Mesenteric fat pad (tissue), 1 donor: ENCODE data around the gene NSD2. TPM values are rescaled to one million over a fixed set of nuclear protein-coding genes. Genes with fewer than 3 reads are reported as not detected.
A peak's percentile ranks its signal among the peaks of the same experiment; 100 is the strongest.
"Not testable (repeated sequence)": the region's sequence is repeated elsewhere in the genome, so short reads cannot be mapped to it uniquely, and the experiment has no call there.

Experiments
- DNase-seq: peaks from one replicate; pipeline ENCODE4 v3.0.0-alpha.2; 2020; ENCODE audit warnings: low spot score
- total RNA-seq: library from RNA; stranded (reverse); fragmentation: NEBNext Ultra II Directional; extraction: Animal tissue kit (Norgen Biotek cat#: 25700); gene quantifications from one replicate; pipeline ENCODE4 v1.2.1, GENCODE V29; 2021
- donor health status: DM: yes; HTN: yes; CAD: no.

Gene NSD2
- total RNA-seq, 1 donor from 2014 or later: 43.7 TPM

DNA sequence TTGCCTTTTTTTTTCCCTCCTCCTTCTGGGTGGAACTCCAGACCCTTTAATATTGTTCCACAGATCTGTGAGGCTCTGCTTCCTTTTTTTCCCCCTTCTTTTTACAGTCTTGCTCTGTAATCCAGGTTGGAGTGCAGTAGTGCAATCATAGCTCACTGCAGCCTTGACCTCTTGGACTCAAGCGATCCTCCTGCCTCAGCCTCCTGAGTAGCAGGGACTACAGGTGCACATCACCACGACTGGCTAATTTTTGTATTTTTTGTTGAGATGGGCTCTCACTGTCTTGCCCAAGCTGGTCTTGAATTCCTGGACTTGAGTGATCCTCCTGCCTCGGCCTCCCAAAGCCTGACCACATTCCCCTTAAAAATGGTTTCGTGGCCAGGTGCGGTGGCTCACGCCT is 26.8 kb downstream of the NSD2 start:
- no peak for DNase-seq

DNA sequence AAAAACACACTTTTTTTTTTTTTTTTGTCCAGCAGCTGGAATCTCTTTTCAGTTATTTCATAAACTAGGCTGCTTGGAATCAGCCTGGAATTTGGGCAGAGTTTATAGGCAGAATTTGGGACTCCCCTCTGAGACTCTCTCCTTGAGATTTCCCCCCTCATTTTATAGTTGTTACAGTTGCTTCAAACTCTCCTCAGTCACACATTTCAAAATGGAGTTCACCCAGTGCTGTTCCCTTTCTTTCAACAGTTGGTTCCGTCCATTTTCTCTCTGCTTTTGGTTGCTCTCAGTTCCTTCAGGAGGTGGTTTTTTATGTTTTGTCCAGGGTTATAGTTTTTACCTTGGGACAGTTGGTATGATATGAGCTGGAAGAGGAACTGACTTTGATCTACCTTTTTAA is 27.5 kb downstream of the NSD2 start:
- no peak for DNase-seq

DNA sequence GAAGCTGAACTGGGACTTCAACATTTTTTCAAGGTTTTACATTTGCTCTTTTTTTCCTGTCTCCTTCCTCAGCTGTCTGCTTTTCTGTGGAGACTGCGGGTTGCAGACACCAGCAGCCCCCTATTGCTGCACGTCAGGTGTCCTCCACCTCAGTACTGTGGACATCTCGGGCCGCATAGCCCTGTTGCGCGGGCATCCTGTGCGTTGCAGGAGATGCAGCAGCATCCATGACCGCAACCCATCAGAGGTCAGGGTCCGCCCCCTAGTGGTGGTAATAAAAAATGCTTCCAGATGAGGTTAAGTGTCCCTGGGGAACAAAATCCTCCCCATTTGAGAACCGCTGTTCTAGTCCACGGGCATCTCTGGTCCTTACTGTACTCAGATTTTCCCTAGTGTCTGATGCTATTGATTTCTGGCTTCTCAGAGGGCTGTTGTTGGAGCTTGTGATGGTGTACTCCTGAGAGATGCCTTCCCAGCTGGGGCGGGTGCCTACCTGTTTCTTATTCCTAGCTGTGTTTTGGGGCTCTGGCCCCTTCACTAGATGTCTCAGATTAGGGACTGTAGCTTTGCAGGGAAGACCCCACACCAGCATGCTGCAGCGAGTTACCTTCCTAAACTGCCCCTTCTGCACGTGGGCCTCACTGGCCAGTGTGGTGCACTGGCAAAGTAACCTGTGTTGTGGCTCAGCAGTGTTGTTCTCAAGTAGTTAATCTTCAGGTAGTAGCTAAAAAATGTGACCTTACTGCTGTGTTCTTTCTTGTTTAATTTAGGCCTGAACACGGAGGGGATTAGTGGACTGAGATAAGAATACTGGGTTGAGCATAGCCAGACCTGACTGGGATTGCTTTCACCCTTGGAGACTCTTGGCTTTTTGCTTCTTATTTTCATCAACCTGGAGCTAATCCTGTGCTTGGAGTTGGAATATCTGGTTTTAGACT is 28.2 kb downstream of the NSD2 start:
- DNase-seq: no peak

- no peak for DNase-seq
Observed at GRCh38 chr4:1900087-1900433, 28.9 kb downstream of the NSD2 start.

- no peak for DNase-seq
Observed at GRCh38 chr4:1900624-1901023, 29.4 kb downstream of the NSD2 start.

DNA sequence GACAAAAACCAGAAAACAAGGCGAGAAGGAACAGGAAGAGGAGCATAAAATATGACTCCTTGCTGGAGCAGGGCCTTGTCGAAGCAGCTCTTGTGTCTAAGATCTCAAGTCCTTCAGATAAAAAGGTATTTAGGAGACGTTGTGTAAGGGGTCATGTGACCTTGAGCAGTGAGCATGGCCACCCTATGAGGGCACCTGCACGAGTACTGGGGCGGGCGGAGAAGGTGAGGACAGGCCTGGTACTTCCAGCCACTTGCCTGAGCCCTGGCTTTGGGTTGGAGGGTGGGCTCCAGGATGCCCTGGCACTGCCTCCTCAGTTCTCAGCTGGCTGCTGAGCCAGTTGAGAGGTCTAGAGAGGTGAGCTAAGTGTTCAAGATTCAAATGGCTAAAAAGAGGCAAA is 29.9 kb downstream of the NSD2 start:
- no peak for DNase-seq

DNA sequence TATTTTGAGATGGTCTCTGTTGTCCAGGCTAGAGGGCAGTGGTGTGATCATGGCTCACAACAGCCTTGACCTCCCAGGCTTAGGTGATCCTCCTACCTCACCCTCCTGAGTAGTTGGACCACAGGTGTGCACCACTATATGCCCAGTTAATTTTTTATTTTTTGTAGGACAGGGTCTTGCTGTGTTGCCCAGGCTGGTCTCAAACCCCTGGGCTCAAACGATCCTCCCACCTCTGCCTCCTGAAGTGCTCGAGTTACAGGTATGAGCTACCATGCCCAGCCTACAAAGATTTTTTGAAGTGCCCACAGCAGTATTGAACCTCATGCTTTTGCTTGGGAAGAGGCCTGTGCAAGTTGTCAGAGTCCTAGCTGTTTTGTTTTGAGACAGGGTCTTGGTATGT is 31.1 kb downstream of the NSD2 start:
- no peak for DNase-seq

DNA sequence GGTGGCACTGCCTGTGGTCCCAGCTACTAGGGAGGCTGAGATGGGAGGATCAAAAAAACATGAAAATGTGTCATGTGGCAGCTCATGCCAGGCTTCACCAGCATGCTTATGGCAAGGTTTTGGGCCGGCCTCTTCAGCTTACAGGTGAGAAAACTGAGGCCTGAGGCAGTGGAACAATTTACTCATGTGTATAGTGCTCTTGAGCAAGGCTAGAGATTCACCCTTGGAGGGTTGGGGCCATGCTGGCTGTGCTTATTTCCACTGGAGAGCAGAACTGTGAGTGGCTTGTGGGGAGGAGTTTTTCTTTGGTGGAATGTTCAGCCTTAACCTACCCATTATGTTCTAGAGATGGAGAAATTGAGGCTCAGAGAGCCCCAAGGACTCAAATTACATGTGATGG is 31.8 kb downstream of the NSD2 start:
- DNase-seq: no peak

- no peak for DNase-seq
Observed at GRCh38 chr4:1904042-1904441, 32.8 kb downstream of the NSD2 start.

DNA sequence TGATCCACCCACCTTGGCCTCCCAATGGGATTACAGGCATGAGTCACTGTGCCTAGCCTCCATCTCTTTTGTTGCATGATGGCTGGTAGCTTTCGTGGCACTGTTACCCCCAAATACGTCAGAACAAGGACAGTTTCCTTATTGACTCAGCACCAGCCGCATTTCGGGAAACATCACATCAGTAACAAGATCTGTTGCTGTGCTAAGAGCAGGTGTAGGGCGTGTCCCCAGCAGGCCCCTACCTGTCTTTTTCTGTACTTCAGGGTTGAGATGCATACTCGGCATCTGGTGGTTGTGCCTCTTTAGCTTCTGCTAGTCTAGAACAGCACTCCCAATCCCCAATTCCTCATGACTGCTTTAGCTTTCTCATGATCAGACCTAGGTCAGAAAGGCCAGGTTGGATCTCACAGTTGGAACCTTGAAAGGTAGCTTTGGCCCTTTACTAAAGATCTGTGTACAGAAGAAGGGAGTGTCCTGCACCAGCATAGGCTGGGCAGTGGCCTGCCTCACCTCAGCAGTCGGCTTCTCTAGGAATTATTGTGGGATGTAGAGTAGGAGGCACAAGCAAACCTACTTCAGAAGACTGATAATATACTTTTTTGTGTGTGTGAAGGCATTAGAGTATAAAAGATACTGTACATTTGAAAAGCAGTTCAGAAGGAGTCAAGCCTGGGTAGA is 36.8 kb downstream of the NSD2 start:
- DNase-seq: no peak

DNA sequence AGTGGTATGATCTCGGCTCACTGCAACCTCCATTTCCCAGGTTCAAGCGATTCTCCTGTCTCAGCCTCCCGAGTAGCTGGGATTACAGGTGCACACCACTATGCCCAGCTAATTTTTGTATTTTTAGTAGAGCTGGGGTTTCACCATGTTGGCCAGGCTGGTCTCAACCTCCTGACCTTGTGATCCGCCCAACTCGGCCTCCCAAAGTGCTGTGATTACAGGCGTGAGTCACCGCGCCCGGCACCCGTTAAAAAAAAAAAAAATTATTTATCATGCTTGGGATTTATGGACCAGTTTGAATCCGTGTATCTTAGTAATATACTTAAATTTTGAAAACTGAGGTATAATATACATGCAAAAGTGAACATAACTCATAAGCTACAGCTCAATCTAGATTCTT is 38.5 kb downstream of the NSD2 start:
- not testable (repeated sequence) for DNase-seq

GRCh38 chr4:1910643-1911042 is 39.5 kb downstream of the NSD2 start:
- no peak for DNase-seq

- not testable (repeated sequence) for DNase-seq
Observed at GRCh38 chr4:1911316-1911715, 40.1 kb downstream of the NSD2 start.

DNA sequence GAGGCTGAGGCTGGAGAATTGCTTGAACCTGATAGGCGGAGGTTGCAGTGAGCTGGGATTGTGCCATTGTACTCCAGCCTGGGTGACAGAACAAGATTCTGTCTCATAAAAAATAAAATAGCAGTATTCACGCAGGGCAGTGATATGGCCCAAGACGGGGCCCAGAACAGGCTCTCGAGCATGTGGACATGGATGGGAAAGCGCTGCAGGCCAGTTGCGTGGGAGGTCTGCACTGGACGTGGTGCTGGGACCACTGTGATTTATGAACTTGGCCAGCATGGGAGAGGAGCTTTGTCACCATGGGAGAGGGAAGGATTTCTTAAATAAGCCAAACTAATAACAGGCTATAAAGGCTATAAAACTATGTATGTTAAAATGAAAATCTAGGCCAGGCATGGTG is 51.6 kb downstream of the NSD2 start:
- DNase-seq: peak; percentile 60

- DNase-seq: no peak
Observed at GRCh38 chr4:1927675-1928074, 56.5 kb downstream of the NSD2 start.

DNA sequence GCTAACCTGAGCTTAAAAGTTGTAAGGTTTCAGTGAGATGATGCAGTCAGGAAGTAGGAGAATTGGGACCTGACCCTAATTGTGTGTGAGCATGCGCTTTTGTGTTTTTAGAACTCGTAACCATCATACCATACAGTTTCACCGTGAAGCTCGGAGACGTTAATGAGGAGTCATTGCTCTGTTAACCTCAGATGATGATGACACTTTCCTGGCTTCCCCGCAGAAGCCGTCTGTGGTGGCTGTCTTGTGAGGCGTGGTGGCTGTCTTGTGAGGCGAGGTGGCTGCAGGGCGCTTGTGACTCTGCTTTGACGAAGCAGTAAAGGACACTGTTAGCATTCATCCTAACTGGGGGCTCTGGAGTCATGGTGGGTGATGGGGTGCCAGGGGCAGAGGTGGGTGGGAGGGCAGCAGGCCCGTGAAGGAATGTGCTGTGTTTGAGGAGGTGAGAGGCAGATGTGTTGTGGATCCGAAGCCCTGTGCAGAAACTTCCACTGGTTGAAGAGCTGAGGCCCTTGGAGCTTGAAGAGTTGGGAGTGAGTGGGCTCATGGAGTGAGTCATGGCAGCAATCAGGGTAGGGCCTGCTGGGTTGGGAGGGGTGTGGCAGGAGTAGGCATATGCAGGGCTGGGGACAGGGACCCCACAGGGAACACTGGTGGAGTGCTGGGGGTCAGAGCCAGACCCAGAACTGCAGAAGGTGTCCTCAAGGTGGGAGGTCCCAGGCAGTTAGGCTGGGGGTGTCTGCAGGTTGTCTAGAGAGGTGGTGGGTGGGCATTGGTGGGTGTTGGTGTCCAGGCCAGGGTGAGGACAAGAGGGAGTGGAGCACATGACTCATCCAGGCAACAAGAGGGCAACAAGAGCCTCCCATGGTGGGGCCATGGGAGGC is 57.4 kb downstream of the NSD2 start:
- DNase-seq: peak; percentile 67

DNA sequence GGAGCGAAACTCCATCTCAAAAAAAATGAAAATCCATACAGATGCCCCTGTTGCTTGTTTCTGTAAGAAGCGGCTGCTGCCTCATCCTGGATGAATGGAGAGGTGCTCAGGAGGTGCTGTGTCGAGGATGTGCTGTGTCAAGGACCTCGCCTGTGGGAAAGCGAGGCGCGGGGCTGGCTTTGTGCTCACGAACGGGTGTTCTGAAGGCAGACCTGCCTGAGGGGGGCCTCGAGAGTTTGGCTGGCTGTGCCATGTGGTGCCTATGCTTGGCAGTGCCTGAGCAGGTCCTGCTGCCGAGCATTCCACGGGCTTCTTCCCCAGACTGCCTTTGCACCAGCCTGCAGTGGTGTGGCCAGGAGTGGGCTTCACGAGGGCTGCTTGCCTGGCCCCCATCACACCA is 61.5 kb downstream of the NSD2 start:
- no peak for DNase-seq

DNA sequence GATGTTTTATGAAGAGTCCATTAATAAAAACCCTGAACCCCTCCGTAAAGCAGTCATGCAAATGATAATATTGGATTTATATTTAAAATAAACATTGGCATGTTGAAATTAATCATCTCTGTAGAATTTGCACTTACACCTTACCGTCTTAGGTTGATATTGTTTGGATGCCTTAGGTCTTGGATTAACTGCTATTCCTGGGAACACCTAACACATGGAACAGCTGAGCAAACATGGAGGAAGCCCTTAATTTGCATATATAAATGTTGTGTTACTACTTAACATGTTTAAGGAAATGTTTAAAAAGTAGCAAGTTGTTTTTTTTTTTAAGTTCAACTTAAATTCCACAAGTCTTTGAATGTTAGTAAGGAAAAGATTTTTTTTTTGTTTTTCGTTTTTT is 62.5 kb downstream of the NSD2 start:
- DNase-seq: no peak

- no peak for DNase-seq
Observed at GRCh38 chr4:1937550-1937949, 66.4 kb downstream of the NSD2 start.

DNA sequence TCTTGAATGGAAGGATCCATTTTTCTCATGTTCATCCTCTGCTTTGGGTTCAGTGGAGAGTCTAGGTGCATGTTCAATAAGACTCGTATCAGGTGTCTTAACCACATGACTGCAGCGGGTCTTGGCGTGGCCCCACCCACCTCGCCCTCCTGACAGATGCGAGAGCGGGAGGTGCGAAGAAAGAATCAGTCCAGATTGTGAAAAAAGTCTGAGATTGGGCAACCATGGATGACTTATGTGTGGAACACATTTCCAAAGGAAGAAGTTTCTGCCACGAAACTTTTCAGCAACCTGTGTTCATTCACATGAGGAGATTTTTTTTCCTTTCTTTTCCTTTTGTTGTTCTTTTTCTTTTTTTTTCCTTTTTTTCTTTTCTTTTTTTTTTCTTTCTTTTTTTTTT is 66.8 kb downstream of the NSD2 start:
- no peak for DNase-seq

DNA sequence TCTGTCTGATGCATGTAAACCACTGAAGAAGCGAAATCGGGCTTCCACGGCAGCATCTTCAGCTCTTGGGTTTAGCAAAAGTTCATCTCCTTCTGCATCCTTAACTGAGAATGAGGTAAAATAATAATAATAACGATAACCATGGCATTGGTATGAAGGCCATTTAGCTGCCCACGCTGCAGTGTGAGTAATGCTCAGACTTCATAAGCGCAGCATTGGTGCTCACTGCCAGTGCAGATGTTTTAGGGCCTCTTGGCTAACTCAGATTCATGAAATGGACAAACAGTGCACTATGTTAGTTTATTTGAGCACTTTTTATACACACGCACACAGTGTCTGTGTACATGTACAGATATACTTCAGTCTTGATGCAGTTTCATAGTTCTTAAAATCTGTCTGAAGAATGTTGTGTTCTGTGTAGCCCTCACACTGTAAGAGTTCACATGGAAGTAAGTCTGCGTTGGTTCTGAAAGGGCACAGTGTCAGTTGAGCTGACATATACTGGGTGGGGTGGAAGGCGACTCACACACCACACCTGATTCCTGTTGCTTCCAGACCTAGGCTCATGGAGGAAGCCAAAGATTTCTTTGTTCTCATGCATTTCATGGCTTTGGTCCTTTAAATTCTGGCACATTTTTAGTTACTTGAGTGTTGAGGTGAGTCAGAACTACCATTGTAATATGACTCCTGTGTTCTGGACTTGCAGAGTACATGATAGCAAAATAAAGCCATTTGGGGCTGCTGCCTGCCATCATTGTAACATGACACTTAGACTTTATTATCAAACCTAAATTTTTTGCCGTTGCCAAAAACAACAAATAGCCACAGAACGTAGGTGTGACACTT is 68.7 kb downstream of the NSD2 start:
- no peak for DNase-seq
